ENCODE data around the gene EFCAB12.

EFCAB12 gene

GRCh38 chr3:129445471-129445870 lies 17.0 kb upstream of the EFCAB12 start:
- no peak for DNase-seq (ENCODE audit: low read depth in 2 of 2)

- DNase-seq (ENCODE audit: low read depth in 2 of 2): no peak
Measured at GRCh38 chr3:129442947-129443346, 14.5 kb upstream of the EFCAB12 start.

DNA sequence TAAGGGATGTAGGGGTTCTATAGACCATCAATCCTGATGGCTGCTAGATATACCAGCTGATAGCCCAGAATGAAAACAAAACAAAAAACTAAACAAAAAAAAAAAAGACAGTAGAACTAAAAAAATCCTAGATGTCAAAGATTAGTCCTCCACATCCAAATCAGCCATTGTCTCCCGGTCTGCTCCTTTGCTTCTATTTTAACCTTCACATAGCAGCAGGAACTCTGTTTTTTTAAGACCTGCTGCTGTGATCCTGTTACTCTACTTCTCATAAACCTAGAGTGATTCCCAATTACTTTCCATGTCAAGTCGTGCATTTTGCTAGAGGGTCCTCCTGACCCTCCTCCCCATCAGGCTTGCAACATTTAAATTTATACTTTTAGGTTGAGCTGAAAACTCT lies 14.1 kb upstream of the EFCAB12 start:
- no peak for DNase-seq (ENCODE audit: low read depth in 2 of 2)

GRCh38 chr3:129441782-129442181 lies 13.3 kb upstream of the EFCAB12 start:
- DNase-seq (ENCODE audit: low read depth in 2 of 2): peak in 1 of 2 experiments; percentile 13

- DNase-seq (ENCODE audit: low read depth in 2 of 2): no peak
Measured at GRCh38 chr3:129441215-129441614, 12.8 kb upstream of the EFCAB12 start.

DNA sequence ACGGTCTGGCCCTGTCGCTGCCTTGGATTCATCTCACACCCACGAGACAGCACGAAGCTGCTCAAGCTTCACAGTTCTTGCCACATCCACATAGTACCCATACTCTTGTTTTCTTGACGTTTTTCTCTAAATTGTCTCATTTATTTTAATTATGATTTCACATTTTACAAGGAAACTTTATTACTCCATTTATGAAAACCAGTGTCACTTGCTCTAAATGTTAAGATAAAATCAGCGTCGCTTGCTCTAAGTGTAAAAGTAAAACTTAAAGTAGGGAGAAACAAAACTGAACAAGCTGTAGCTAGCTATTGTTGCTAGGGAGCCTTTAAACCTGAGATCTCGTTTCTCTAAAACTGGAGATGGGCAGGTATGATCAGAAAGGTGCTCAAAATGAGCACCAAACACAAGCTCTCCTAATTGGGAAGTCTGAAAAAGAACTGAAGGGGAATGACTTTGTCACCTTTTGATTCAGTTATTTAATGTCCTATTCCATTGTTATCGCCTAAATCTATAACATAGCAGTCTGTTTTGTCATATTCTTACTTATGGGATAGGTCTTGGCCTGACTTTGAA lies 12.3 kb upstream of the EFCAB12 start:
- DNase-seq (ENCODE audit: low read depth in 2 of 2): no peak

DNA sequence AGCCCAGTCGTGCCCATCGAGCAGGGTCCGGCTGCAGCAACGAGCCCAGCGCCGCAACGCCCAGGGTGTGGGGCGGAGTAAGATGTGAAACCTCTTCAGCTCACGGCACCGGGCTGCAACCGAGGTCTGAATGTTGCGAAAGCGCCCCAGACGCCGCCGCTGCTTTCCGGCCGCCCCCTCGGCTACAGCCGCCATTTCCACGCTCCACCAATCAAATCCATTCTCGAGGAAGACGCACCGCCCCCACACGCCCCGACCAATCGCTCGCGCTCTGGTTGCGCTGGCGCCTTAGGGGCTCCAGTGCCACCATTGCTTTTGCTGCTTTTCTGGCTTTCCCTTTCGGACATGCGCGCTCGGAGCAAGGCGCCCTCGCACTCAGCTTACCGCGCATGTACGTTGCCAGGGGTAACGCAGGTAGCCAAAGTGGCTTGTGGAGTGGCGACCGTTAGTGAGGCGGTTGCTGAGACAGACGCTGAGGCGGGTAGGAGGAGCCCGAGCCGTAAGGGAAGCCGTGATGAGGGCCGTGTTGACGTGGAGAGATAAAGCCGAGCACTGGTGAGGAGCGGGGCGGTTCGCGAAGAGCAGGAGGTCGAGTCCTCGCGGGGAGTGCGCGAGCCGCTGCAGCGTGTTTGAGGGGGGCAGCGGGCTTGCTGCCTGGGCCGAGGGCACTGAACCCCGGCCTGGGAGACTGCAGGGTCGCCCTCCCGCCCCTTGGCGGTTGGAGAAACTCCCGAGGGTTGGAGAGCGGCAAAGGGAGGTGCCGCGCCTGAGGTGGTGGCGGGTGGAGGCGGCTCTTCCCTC lies 11.6 kb upstream of the EFCAB12 start, which contains the start of the genes IFT122 and MBD4:
Gene IFT122 (plus strand): TSS at position 408 of the 801 bp plus-strand sequence. CDS start 107 bp downstream, at position 515.
Gene MBD4 (minus strand): TSS at position 132 of the 801 bp plus-strand sequence. CDS start 115 bp downstream, at position 17.
- DNase-seq (ENCODE audit: low read depth in 2 of 2): peak; percentile 99

DNA sequence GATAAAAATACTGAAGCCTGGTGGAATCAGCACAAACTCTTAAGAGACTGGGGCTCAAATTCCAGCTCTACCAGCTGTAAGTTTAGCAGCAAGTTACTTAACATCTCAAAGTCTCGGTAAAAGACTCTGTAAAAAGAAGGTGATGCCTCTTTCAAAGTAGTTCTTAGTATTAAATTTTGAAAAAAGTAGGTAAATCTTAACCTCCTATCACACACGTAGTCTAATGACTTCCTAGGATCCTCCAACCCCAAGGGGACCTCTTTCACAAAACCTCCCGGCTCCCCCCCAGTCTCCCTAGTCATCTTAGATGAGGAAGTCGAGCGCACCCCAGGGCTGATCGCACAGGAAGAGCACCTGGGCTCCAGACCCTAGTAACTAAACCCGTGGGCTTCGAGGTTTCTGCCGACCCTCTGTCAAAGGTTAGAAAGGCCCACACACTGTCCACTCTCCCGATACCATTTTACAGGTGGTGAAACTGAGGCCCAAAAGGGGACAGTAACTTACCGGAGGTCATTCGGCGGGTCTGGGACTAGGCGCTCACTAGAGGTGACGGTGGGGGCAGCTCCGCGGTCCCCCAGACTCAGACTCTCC lies 10.9 kb upstream of the EFCAB12 start:
- no peak for DNase-seq (ENCODE audit: low read depth in 2 of 2)

DNA sequence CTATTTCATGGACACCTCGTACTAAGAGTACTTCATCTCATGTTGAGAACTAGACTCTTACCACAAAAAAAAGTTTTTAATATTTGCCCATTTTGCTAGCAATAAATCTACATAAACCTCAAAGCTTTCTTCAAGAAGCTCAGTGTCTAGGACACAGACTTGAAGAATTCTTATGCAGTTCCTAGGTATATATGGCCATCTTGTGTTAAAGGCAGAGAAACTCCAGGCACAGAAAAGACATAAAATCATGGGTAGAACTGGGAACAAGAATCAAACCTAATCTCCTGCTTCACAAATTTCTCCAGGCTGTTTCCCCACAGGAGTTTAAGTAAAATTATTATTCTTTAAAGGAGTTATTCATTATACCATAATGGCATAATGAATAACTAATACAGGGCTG lies 6.9 kb upstream of the EFCAB12 start:
- DNase-seq (ENCODE audit: low read depth in 2 of 2): no peak

- no peak for DNase-seq (ENCODE audit: low read depth in 2 of 2)
Measured at GRCh38 chr3:129434140-129434539, 5.7 kb upstream of the EFCAB12 start.

DNA sequence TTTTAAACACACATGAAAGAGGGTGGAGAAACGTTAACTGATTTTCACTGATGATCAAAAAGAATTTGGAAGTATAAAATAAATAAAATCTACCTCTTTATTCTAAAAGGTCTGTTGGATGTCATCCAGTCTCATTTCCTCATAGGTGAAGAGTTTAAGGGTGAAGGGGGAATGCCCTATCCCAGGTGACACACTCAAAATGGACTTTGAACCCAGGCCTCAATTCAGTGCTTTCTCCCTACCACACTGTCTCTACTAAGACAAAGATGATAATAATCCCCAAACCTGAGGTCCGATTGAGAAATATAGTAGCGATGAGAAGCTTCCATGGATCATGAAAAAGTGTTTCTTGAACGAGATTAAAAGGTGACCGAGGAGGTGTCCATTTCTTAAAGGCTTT lies 5.1 kb upstream of the EFCAB12 start:
- DNase-seq (ENCODE audit: low read depth in 2 of 2): no peak

- DNase-seq (ENCODE audit: low read depth in 2 of 2): no peak
Measured at GRCh38 chr3:129432671-129433070, 4.2 kb upstream of the EFCAB12 start.

DNA sequence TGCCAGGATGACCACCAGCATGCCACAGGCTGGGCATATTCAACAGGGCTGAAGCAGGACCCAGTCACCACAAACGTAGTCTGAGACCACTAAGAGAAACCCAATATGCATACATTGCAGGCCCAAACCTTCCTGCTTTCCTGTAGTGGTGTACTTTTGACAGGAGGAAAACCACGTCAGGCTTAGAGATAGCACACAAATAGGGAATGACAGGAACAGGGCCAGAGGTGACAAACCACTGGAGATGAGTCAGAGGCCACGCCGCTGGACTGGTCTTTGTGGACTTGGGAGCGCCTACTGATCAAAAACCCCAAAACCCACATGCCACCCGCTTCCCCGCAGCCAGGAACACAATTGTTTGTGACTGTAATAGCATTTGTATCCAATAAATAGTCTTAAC lies 3.6 kb upstream of the EFCAB12 start:
- no peak for DNase-seq (ENCODE audit: low read depth in 2 of 2)

GRCh38 chr3:129429602-129430001 lies 1.2 kb upstream of the EFCAB12 start:
- DNase-seq (ENCODE audit: low read depth in 2 of 2): no peak

- DNase-seq (ENCODE audit: low read depth in 2 of 2): no peak
Measured at GRCh38 chr3:129429080-129429451, 630 bp upstream of the EFCAB12 start.

DNA sequence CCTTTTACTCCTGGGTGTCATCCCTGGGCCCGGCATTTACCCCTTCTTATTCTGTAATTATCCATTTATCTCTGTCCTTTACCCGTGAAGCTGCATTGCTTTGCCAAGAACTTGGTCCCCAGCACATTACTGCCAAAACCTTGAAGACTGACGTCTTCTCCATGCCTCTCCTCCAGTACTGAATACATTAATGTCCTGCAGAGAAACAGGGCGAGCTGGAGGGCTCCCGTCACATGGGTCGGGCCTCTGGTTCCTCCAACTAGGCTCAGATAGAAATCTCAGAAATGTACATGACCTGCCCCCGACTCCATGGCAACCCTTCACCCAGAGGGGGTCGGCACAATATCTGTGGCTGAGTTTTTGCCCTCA lies 445 bp downstream of the EFCAB12 start:
- DNase-seq (ENCODE audit: low read depth in 2 of 2): no peak

GRCh38 chr3:129425619-129426018 lies 2.8 kb downstream of the EFCAB12 start:
- DNase-seq (ENCODE audit: low read depth in 2 of 2): no peak

- DNase-seq (ENCODE audit: low read depth in 2 of 2): no peak
Measured at GRCh38 chr3:129425213-129425612, 3.2 kb downstream of the EFCAB12 start.

DNA sequence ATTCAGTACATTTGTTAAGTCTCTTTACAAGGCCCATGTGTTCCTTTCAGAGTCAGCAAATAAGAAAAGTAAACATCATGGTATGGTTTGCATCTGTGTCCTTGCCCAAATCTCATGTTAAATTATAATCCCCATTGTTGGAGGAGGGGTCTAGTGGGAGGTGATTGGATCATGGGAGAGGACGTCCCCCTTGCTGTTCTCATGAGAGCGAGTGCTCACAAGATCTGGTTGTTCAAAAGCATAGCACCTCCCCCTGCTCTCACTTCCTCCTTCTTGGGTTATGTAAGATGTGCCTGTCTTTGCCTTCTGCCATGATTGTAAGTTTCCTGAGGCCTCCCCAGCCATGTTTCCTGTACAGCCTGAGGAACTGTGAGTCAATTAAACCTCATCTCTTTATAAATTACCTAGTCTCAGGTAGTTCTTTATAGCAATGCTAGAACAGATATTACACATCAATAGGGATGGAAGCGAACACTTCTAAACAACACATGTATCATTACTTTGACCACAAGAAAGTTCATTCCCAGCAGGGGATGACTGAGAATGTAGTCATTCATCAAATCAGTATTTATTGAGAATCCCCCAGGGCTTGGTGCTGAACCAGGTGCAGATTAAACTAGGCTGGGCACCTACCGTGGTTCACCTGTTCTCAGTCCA lies 4.1 kb downstream of the EFCAB12 start:
- DNase-seq (ENCODE audit: low read depth in 2 of 2): no peak

DNA sequence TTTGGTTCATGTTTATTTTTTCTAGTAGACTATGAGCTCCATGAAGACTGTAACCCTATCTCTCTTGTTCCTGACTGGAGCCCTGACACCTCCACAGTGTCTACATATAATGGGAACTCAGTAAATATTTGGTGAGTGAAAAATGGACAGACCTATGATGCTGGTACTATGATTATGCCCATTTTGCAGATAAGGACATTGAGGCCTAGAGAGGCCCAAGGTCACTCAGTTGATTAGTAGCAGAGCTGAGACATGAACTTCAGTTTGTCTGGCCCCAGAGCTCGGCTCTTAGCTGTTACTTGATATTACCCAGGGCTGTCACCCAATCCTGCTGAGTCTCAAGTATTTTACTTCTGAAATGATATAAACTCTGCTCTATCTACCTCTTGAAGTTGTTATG lies 5.5 kb downstream of the EFCAB12 start:
- no peak for DNase-seq (ENCODE audit: low read depth in 2 of 2)

DNA sequence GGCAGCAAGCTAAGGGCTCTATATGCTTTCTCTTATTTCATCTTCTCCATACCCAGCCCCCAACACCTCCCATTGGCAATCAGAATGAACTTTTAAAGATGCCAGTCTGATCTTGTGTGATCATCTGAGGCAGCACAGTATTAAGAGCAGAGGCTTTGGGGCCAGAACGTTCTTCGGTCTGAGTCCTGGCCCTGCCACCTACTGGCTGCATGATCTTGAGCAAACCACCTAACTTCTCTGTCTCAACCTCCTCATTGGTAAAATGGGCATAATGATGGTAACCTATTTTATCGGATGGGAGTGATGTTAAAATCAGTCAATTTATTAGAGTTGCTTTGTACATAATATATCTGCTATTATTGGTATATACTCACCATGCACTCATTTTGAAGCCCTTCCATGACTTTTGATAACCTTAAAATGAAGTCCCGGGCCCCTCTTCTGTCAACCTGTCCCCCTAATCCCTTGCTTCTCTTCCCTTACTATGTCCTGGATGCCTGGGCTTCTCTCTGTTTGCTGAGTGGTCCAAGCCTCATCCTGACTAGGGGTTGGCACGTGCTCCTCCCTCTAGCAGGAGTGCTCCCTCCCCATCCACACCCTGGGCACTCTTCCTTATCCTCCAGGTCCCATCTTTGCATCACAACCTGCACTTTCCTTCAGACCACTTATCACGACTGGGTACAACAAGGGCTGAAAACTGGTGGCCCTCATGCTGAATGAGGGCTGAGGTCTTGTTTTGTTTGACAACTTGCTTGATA lies 6.3 kb downstream of the EFCAB12 start:
- no peak for DNase-seq (ENCODE audit: low read depth in 2 of 2)

Measured in fibroblast of skin of left quadriceps (primary cell).